ENCODE data around the gene RNF31.

The RNF31 gene

DNA sequence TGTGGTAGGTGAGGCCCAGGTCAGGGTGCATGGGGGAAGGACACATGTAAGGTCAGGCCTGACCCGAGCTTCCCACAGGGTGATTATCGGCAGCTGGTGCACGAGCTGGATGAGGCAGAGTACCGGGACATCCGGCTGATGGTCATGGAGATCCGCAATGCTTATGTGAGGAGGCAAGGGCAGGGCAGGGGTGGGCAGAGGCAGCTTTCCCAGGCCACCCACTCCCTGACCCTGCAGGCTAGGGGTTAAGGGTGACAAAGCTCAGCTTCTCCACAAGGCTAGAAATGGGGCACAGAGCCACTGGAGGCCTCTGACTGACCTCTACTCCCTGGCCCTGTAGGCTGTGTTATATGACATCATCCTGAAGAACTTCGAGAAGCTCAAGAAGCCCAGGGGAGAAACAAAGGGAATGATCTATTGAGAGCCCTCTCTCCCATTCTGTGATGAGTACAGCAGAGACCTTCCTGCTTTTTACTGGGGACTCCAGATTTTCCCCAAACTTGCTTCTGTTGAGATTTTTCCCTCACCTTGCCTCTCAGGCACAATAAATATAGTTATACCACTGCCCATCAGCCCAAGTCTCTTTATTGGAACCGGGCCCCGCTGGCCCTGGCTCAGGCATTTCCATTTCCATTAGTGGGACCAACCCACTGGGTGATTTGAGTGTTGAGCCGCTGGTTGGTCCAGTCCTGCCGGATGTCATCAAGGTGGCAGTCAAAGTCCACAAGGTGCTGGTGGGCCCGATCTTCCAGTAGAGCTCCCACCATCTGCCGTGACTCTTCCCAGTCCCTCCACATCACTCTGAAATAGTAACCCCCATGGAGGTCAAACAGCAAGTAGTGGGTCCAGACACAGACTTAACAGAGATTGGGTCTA, 8.7 kb upstream of the RNF31 start:
- DNase-seq = no peak

DNA sequence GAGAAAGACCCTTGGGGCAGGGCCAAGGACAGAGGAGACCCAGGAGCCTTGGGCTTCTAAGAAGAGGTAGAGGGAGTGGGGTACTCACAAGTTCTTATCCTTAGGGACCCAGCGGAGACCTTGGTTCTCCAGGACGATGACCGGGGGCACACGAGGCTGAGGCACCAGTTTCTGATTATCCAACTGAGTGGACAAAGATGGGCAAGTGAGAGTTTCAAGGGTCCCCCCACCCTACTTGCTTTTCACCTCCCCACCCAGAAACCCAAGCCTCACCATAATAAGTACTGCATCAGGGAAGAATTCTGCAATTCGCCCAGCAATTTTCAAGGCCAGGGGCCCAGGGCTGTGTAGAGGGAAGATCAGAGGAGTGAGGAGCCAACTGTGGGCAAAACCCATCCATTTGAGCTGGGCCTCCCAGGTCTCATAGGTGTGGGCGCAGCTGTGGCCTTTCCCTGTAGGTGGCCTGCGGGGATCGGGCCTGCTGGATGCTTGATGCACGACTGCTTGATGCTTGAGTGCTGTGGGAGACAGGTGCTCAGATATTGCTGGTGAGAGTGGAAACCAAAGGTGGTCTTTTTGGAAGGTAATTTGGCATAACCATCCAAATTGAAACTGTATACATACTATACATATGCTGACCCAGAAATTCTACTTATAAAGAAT, 7.9 kb upstream of the RNF31 start:
- DNase-seq = peak; percentile 30

- peak; percentile 100 for DNase-seq
These were observed 6.0 kb upstream of the RNF31 start, which contains the start of gene EMC9 for GRCh38 chr14:24141097-24141880. TSS of gene EMC9 (minus strand) at chr14:24141591. CDS start at chr14:24141304, 287 bp downstream.

- DNase-seq = no peak
These were observed 3.8 kb upstream of the RNF31 start for GRCh38 chr14:24143511-24143910.

- DNase-seq = no peak
These were observed 2.8 kb upstream of the RNF31 start for GRCh38 chr14:24144451-24144850.

DNA sequence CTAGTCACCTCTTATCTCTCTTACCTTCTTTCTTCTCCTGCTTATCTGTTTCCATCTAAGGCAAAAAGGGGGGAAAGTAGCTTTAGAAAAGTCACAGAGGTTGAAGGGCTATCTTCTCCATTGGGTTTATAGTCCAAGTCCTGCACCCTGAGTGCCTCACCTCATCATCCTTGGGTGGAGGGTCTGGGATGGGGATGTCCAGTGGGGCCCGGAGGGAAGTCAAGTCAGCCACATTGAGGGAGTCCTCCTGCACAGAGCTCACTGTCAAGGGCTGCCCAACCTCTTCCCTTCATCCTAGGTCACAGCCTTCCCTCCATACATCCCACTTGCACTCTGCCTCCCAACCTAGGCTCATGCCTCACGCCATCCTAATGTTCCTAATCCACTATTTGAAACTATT, 2.1 kb upstream of the RNF31 start:
- DNase-seq = no peak

GRCh38 chr14:24145690-24146452, 1.4 kb upstream of the RNF31 start:
- peak; percentile 13 for DNase-seq

GRCh38 chr14:24146453-24146977, 783 bp upstream of the RNF31 start, which contains the start of gene PSME2:
TSS of gene PSME2 (minus strand) at chr14:24146610. CDS start at chr14:24146581, 29 bp downstream.
- peak; percentile 99 for DNase-seq

DNA sequence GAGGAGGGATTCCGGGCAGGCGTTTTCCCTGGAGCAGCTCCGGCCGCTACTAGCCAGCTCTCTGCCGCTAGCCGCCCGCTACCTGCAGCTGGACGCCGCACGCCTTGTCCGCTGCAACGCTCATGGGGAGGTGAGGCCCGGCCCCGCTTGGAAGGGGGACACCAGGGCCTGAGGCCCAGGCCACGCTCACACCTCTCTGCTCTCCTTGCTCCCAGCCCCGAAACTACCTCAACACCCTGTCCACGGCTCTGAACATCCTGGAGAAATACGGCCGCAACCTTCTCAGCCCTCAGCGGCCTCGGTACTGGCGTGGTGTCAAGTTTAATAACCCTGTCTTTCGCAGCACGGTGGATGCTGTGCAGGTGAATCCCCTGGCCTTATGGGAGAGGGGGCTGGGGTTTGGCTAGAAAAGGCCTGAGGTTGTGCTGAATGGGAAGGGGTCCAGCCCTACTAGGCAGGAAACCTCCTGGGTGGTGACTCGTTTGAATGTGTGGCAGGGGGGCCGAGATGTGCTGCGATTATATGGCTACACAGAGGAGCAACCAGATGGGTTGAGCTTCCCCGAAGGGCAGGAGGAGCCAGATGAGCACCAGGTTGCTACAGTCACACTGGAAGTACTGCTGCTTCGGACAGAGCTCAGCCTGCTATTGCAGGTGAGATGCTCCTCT, 597 bp downstream of the RNF31 start:
- DNase-seq = peak; percentile 15

- no peak for DNase-seq
These were observed 2.1 kb downstream of the RNF31 start for GRCh38 chr14:24149302-24149969.

DNA sequence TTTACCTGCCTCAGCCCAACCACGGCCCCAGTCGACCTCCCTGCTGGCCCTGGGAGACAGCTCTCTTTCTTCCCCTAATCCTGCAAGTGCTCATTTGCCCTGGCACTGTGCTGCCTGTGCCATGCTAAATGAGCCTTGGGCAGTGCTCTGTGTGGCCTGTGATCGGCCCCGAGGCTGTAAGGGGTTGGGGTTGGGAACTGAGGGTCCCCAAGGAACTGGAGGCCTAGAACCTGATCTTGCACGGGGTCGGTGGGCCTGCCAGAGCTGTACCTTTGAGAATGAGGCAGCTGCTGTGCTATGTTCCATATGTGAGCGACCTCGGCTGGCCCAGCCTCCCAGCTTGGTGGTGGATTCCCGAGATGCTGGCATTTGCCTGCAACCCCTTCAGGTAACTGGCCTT, 2.8 kb downstream of the RNF31 start:
- no peak for DNase-seq

GRCh38 chr14:24150567-24150966, 3.3 kb downstream of the RNF31 start:
- no peak for DNase-seq

DNA sequence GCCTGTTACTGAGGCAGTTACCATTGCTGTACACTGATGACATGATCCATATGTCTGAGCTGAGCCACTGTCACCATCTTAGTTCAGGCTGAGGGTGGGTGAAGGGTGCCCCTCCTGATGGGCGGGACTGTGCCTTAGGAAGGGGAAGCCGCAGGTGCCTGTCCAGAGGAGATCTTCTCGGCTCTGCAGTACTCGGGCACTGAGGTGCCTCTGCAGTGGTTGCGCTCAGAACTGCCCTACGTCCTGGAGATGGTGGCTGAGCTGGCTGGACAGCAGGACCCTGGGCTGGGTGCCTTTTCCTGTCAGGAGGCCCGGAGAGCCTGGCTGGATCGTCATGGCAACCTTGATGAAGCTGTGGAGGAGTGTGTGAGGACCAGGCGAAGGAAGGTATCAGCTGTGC, 3.7 kb downstream of the RNF31 start:
- no peak for DNase-seq

GRCh38 chr14:24151404-24152080, 4.2 kb downstream of the RNF31 start:
- DNase-seq = no peak

GRCh38 chr14:24155100-24155499, 7.8 kb downstream of the RNF31 start:
- DNase-seq = no peak

- DNase-seq = no peak
These were observed 9.5 kb downstream of the RNF31 start for GRCh38 chr14:24156840-24157239.

DNA sequence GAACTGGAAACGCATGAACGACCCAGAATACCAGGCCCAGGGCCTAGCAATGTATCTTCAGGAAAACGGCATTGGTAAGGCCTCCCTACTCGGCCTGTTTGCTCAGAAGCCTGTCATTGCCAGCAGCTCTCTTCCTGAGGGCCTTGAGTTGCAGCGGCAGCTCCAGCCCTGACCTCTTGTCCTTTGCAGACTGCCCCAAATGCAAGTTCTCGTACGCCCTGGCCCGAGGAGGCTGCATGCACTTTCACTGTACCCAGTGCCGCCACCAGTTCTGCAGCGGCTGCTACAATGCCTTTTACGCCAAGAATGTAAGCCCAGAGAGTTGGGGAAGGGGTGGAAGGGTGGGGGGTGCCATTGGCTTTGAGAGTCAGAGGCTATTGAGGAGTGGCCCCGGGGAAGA, 10.0 kb downstream of the RNF31 start:
- no peak for DNase-seq

DNA sequence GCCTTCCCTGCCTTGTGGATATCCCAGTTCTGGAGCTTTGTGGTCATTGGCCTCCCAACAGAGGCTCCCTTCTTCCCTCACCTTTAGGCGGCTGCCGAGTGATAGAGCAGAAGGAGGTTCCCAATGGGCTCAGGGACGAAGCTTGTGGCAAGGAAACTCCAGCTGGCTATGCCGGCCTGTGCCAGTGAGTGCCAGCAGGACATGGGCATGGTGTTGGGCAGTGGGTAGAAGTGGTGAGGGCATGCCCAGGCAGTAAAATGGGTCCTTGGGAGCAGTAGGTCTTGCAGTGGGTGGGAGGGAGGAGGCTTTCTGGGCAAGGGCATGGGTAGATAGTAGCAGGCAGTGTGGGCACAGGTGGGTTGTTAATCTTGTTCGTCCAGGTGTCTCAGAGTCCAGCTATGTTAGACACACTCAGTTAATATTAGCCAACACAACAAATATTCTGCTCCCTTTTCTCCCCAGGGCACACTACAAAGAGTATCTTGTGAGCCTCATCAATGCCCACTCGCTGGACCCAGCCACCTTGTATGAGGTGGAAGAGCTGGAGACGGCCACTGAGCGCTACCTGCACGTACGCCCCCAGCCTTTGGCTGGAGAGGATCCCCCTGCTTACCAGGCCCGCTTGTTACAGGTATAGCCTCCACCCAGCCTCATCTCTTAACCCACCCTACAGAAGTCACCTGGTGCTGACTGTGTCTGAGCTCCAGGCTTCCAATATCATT, 12.6 kb downstream of the RNF31 start:
- DNase-seq = no peak

- DNase-seq = no peak
These were observed 13.2 kb downstream of the RNF31 start for GRCh38 chr14:24160499-24160849.
